ENCODE results near the gene CCNQ.

The CCNQ gene

DNA sequence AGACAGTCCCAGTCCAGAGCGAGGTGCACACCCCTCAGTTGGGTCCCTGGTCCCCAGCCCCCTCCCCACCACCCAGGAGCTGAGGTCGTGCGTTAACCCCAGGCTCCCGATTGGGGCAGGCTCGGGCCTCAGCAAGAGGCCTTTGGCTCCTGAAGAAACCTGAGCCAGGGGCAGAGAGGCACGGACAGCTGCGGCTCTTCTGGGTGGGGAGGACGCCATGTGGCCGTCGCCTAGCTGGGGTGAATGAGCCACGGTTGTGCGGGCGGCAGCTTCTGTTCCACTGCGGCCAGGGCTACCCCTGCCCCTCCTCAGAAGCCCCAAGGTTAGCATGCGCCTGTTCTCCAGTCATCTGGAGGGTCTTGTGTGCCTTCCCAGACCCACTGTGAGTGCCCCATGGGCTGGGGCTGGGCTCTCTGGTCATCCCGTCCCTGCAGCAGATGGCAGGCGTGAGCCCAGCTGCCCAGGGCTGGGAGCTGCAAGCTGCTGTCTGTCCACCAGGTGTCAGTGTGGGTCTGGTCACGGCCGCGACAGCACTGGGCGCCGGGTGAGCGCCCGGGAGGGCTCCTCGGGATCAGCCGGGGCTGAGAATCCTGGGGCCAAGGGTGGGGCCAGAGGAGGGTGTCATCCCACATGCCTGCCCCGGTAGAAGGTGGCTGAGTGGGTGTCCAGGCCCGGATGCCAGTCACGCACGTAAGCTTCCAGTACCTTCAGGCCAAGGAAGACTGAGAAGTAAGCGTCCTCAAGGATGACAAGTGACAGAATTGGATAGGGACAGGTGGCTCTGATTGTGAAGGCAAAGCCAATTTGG, 59.6 kb downstream of the CCNQ start:
- DNase-seq (ENCODE audit: low read depth) = peak; percentile 17

DNA sequence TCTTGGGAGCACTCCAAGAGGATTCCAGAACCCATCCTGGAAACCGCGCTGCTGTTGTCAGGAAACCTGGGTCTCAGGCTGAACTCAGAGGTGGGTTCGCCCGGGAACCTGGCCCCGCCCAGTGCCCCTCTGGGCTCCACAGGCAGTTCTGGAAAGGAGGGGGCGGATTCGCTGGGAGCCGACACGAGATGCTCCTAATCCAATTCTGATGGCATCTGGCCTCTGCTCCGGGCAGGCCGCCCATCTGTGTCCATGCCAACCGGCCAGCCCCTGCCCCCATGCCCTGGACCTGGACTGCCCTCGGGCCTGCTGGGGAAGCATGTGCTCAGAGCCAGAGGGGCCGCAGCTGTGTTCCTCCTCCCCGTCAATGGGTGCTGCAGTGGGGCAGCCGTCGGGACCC, 60.5 kb downstream of the CCNQ start:
- DNase-seq (ENCODE audit: low read depth) = no peak
